ENCODE data around the gene TNNC2. TPM values are rescaled to one million over a fixed set of nuclear protein-coding genes. Genes with fewer than 3 reads are reported as not detected.
"Not testable (repeated sequence)": the region's sequence is repeated elsewhere in the genome, so short reads cannot be mapped to it uniquely, and the experiment has no call there.

TNNC2 gene
- not detected in 2 replicates for total RNA-seq (2022)
- percentile 32 among the genes with signal in this experiment for Bru-seq, nascent RNA
- percentile 29 among the genes with signal in this experiment for BruChase-seq, experiment 1, labeled RNA remaining after a 2-hour chase
- percentile 27 among the genes with signal in this experiment for BruChase-seq, experiment 2, labeled RNA remaining after a 6-hour chase
- long read RNA-seq, partial matches to known transcripts = 1 of 2 reads
- long read RNA-seq, other reads (novel, unspliced or antisense) = 0 of 2 reads

- BruUV-seq (replicated peaks) = no TSS peak
- no peaks in the 10 kb centered on the region; the same call in 1 of the 2 replicates for H3K4me1 ChIP-seq
- H3K9me3 Mint-ChIP-seq (ENCODE audit: unreplicated experiment) = no peaks in the 10 kb centered on the region
- H3K4me3 ChIP-seq (ENCODE audit: low read depth, low read length) = no peak within 1 kb of the TSS
- POLR2A ChIA-PET = no interaction called here
- CTCF ChIA-PET = no interaction called here
- peaks cover 15% of the 10 kb centered on the region for H3K4me1 Mint-ChIP-seq (ENCODE audit: low read depth, unreplicated experiment)
- intact Hi-C loops (cut with micrococcal nuclease; ENCODE audit: unreplicated experiment) = no loop called here
- DNase-seq = no peak
- H3K27ac Mint-ChIP-seq (ENCODE audit: unreplicated experiment) = no peak within 1 kb of the TSS
- no peak for TF ChIP-seq CTCF (IDR thresholded peaks at IDR 0.05; ENCODE audit: insufficient read depth in 1 of 2, low read depth in 1 of 2, low read length in 1 of 2, severe bottlenecking in 1 of 2, unreplicated experiment in 1 of 2)
- H3K36me3 Mint-ChIP-seq (ENCODE audit: insufficient read depth, unreplicated experiment) = no peaks in the 10 kb centered on the region
- no peaks in the 10 kb centered on the region for H3K36me3 ChIP-seq (ENCODE audit: control insufficient read depth, insufficient read depth, low read length)
- no peak within 1 kb of the TSS for H3K4me3 Mint-ChIP-seq (ENCODE audit: unreplicated experiment)
- H3K9me3 ChIP-seq = no peaks in the 10 kb centered on the region
- no peaks in the 10 kb centered on the region for H3K27me3 ChIP-seq (replicated peaks; ENCODE audit: control insufficient read depth, insufficient read depth, low read length)
- H3K27me3 Mint-ChIP-seq (ENCODE audit: insufficient read depth, unreplicated experiment) = no peaks in the 10 kb centered on the region
Measured at GRCh38 chr20:45827030-45827652, at the start of gene TNNC2. Gene TNNC2 (minus strand): TSS chr20:45827312. CDS start chr20:45827248, 64 bp downstream.

GRCh38 chr20:45874576-45874975 lies 47.5 kb upstream of the TNNC2 start:
- CTCF ChIA-PET = no interaction called here
- Mint-ChIP-seq H3K4me3 (ENCODE audit: unreplicated experiment) (no peak overlapping the region), H3K27ac (ENCODE audit: unreplicated experiment) (no peak overlapping the region), H3K36me3 (ENCODE audit: insufficient read depth, unreplicated experiment) (peaks cover 4% of the 10 kb centered on the region), H3K9me3 (ENCODE audit: unreplicated experiment) (no peaks in the 10 kb centered on the region), H3K4me1 (ENCODE audit: low read depth, unreplicated experiment) (peaks cover 6% of the 10 kb centered on the region), H3K27me3 (ENCODE audit: insufficient read depth, unreplicated experiment) (no peaks in the 10 kb centered on the region)
- Histone ChIP-seq H3K4me1 (no peaks in the 10 kb centered on the region), H3K27me3 (replicated peaks; ENCODE audit: control insufficient read depth, insufficient read depth, low read length) (no peaks in the 10 kb centered on the region), H3K4me3 (ENCODE audit: low read depth, low read length) (no peak overlapping the region), H3K36me3 (ENCODE audit: control insufficient read depth, insufficient read depth, low read length) (peaks cover 4% of the 10 kb centered on the region; the same call in 1 of the 2 replicates), H3K9me3 (no peaks in the 10 kb centered on the region)
- no TSS peak for BruUV-seq (replicated peaks)
- no peak for DNase-seq
- no peak for TF ChIP-seq CTCF (IDR thresholded peaks at IDR 0.05; ENCODE audit: insufficient read depth in 1 of 2, low read depth in 1 of 2, low read length in 1 of 2, severe bottlenecking in 1 of 2, unreplicated experiment in 1 of 2)
- POLR2A ChIA-PET = interaction anchor here (0.7 kb wide), 1 partner anchor 11 kb away, joined by 3 read pairs; no protein-coding TSS in a partner anchor
- intact Hi-C loops (cut with micrococcal nuclease; ENCODE audit: unreplicated experiment) = no loop called here

- not testable (repeated sequence) for H3K36me3 Mint-ChIP-seq (ENCODE audit: insufficient read depth, unreplicated experiment); H3K4me1 Mint-ChIP-seq (ENCODE audit: low read depth, unreplicated experiment)
Measured at GRCh38 chr20:45874104-45874481, 47.0 kb upstream of the TNNC2 start.

More at GRCh38 chr20:45874104-45874481, 47.0 kb upstream of the TNNC2 start:
- CTCF ChIA-PET; H3K4me3 ChIP-seq (ENCODE audit: low read depth, low read length); DNase-seq; H3K9me3 ChIP-seq; POLR2A ChIA-PET; H3K9me3 Mint-ChIP-seq (ENCODE audit: unreplicated experiment); H3K27me3 ChIP-seq (replicated peaks; ENCODE audit: control insufficient read depth, insufficient read depth, low read length); H3K27ac Mint-ChIP-seq (ENCODE audit: unreplicated experiment); H3K4me3 Mint-ChIP-seq (ENCODE audit: unreplicated experiment); H3K36me3 ChIP-seq (ENCODE audit: control insufficient read depth, insufficient read depth, low read length); intact Hi-C loops (cut with micrococcal nuclease; ENCODE audit: unreplicated experiment); H3K27me3 Mint-ChIP-seq (ENCODE audit: insufficient read depth, unreplicated experiment); H3K4me1 ChIP-seq; BruUV-seq (replicated peaks): not testable (repeated sequence)

Measured in Caco-2 (cell line).